ENCODE results near the gene EFTUD2. TPM values are rescaled to one million over a fixed set of nuclear protein-coding genes. Genes with fewer than 3 reads are reported as not detected.

The EFTUD2 gene
- total and polyA plus RNA-seq, 9 of the 15 experiments (the other 6 are each of a cell fraction or from before 2014, with no cell fraction given) = 65.8 to 362 (median 218) TPM

DNA sequence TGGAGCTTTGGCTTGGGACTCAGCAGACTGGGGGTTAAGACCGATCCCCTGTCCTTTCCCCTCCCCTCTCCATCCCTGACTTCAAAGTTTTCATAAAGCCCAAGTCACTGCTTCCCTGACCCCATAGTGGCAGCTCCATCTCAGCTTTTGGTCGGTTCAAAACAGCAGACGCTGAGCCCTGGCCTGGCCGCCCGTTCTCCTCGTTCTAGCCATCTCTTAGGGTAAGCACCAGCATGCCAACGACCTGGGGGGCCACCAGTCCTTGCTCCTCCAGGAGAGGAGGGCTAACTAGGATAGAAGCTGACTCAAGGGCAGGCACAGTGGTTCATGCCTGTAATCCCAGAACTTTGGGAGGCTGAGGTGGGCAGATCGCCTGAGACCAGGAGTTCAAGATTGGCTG lies 53.0 kb downstream of the EFTUD2 start:
- H3K4me1 ChIP-seq (replicated peaks in 1 of 2; ENCODE audit: control insufficient read depth in 2 of 2, insufficient read depth in 2 of 2, low read length in 2 of 2) = no peaks in the 10 kb centered on the region; a peak in 1 of 5 replicates
- 0 out of 4 replicates have a peak overlapping the region, but pooled peaks of 1 of the 2 experiments have one; percentile 4 for H3K9ac ChIP-seq (ENCODE audit: insufficient read depth in 1 of 2, low read depth in 2 of 2, low read length in 2 of 2)
- H3K79me2 ChIP-seq (ENCODE audit: control insufficient read depth, insufficient read depth, low read length) = no peaks in the 10 kb centered on the region
- H3K9me1 ChIP-seq (ENCODE audit: control insufficient read depth, insufficient read depth, low read length) = no peaks in the 10 kb centered on the region
- no peak overlapping the region for H2AFZ ChIP-seq (ENCODE audit: low read depth, low read length)
- H3K9me3 ChIP-seq (replicated peaks; ENCODE audit: control insufficient read depth, insufficient read depth, low read depth, low read length) = no peaks in the 10 kb centered on the region
- no peak for DNase-seq (ENCODE audit: extremely low read depth in 1 of 4, low spot score in 3 of 4)
- peaks cover 16% of the 10 kb centered on the region for H3K36me3 ChIP-seq (ENCODE audit: control insufficient read depth, insufficient read depth, low read length)
- H3K27ac ChIP-seq (ENCODE audit: extremely low read depth, low read depth, low read length) = no peak overlapping the region
- WGBS (ENCODE audit: insufficient coverage, low coverage, missing lambda C conversion rate) = 18% methylated on average over 8 of the region's 8 CpGs
- H3K27me3 ChIP-seq (ENCODE audit: control insufficient read depth in 2 of 2, insufficient read depth in 2 of 2, low read length in 2 of 2) = no peaks in the 10 kb centered on the region
- in situ Hi-C loops (cut with MboI) = no loop called here
- TF ChIP-seq ZNF184 (CRISPR knock-in tag; IDR thresholded peaks at IDR 0.05) (no peak), CBX3 (IDR thresholded peaks at IDR 0.05; ENCODE audit: borderline replicate concordance in 1 of 2, low read length in 2 of 2) (no peak), ZNF551 (CRISPR knock-in tag; IDR thresholded peaks at IDR 0.05) (no peak), GABPB1 (CRISPR knock-in tag; IDR thresholded peaks at IDR 0.05) (no peak), ZNF143 (CRISPR knock-in tag; IDR thresholded peaks at IDR 0.05) (no peak), NR3C1 (CRISPR knock-in tag; IDR thresholded peaks at IDR 0.05) (no peak), BHLHE40 (IDR thresholded peaks at IDR 0.05; ENCODE audit: low read length) (no peak), RBM14 (IDR thresholded peaks at IDR 0.05; ENCODE audit: borderline replicate concordance, insufficient read depth, low read depth, low read length) (no peak), ZHX1 (conservative IDR thresholded peaks at IDR 0.05; ENCODE audit: low read length) (no peak), WHSC1 (IDR thresholded peaks at IDR 0.05; ENCODE audit: low read length) (no peak), ZNF146 (CRISPR knock-in tag; IDR thresholded peaks at IDR 0.05; ENCODE audit: unreplicated experiment) (no peak), PML (IDR thresholded peaks at IDR 0.05; ENCODE audit: low read length) (no peak), GATAD2A (IDR thresholded peaks at IDR 0.05) (no peak), ZNF75A (CRISPR knock-in tag; IDR thresholded peaks at IDR 0.05) (no peak), PTTG1 (tag; IDR thresholded peaks at IDR 0.05; ENCODE audit: low read depth) (no peak), MBD2 (IDR thresholded peaks at IDR 0.05; ENCODE audit: borderline replicate concordance, low read depth) (no peak), MTA3 (IDR thresholded peaks at IDR 0.05; ENCODE audit: borderline replicate concordance) (no peak)
- TF ChIP-seq, protein P1, sequence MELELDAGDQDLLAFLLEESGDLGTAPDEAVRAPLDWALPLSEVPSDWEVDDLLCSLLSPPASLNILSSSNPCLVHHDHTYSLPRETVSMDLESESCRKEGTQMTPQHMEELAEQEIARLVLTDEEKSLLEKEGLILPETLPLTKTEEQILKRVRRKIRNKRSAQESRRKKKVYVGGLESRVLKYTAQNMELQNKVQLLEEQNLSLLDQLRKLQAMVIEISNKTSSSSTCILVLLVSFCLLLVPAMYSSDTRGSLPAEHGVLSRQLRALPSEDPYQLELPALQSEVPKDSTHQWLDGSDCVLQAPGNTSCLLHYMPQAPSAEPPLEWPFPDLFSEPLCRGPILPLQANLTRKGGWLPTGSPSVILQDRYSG (tag; conservative IDR thresholded peaks at IDR 0.05; ENCODE audit: low read depth) = no peak
- intact Hi-C loops (cut with micrococcal nuclease) = no loop called here
- POLR2A ChIA-PET = interaction anchor here (0.7 to 1.0 kb wide), 2 partner anchors 59 to 271 kb away, joined by 3 read pairs; no protein-coding TSS in a partner anchor
- no peak for FAIRE-seq
- no peak overlapping the region for H3K4me3 ChIP-seq
- CTCF ChIA-PET (ENCODE audit: low intra/inter-chr PET ratio) = no interaction called here
- no peak for ATAC-seq
- no TSS peak for BruUV-seq (replicated peaks)
- H4K20me1 ChIP-seq (replicated peaks; ENCODE audit: control insufficient read depth, insufficient read depth, low read length) = no peaks in the 10 kb centered on the region; the same call in 1 of the 2 replicates
- H3K4me2 ChIP-seq (ENCODE audit: insufficient read depth, low read length) = no peak overlapping the region

Data from K562 (cell line).